WI38 (cell line): ENCODE results near the gene INTS7.
"Not testable (repeated sequence)": the region's sequence is repeated elsewhere in the genome, so short reads cannot be mapped to it uniquely, and the experiment has no call there.

Experiments
- H3K4me3 ChIP-seq: 2 replicates; pipeline ENCODE4 v1.5.1; 2011; ENCODE audit warnings: low read depth, mild to moderate bottlenecking, control low read depth, low read length
- CTCF ChIP-seq: IDR thresholded peaks from 2 replicates; pipeline ENCODE4 v1.5.1; 2012; ENCODE audit warnings: low read depth, mild to moderate bottlenecking, control low read depth, low read length

Gene INTS7

GRCh38 chr1:211939876-211940468, 95.4 kb downstream of the INTS7 start:
- no peak overlapping the region for H3K4me3 ChIP-seq
- no peak for TF ChIP-seq CTCF

- no peak overlapping the region for H3K4me3 ChIP-seq
- TF ChIP-seq CTCF = no peak
Observed at GRCh38 chr1:211938561-211938997, 96.8 kb downstream of the INTS7 start.

GRCh38 chr1:211937422-211937821, 97.9 kb downstream of the INTS7 start:
- not testable (repeated sequence) for H3K4me3 ChIP-seq

GRCh38 chr1:211935448-211935970, 99.8 kb downstream of the INTS7 start:
- H3K4me3 ChIP-seq = no peak overlapping the region
- no peak for TF ChIP-seq CTCF

- no peak for TF ChIP-seq CTCF
- no peak overlapping the region for H3K4me3 ChIP-seq
Observed at GRCh38 chr1:211933946-211934714, 101.2 kb downstream of the INTS7 start.

- H3K4me3 ChIP-seq = no peak overlapping the region
- TF ChIP-seq CTCF = no peak
Observed at GRCh38 chr1:211932933-211933254, 102.5 kb downstream of the INTS7 start.

GRCh38 chr1:211932231-211932932, 103.0 kb downstream of the INTS7 start:
- no peak for TF ChIP-seq CTCF
- H3K4me3 ChIP-seq = no peak overlapping the region
